Measurements from ENCODE around the gene WDR11.
A peak's percentile ranks its signal among the peaks of the same experiment; 100 is the strongest.

The WDR11 gene

DNA sequence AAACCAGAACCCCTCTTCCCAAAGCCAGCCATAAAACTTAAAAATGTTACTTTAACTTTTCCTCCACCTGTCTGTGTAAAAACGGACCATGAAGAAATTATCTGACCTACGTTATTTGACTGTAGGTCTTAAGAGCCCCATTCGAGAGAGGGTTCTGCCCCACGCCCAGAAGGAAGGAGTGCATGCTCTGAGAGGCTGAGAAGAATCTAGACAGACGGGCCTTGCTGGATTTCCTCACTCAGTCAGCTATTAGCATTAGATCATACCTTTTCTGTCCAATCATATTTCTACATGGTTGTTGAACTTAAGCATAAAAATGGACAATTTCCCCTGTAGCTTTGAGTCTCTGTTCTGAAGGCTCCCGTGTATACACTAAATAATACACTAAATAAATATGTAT, 38.1 kb upstream of the WDR11 start:
- DNase-seq (ENCODE audit: low spot score), result no peak
- in situ Hi-C loops (cut with MboI; ENCODE audit: low sequenced_read_pairs, unreplicated experiment), result no loop called here
- no peak for TF ChIP-seq CTCF (IDR thresholded peaks at IDR 0.05; ENCODE audit: borderline replicate concordance, control extremely low read depth, extremely low read depth, insufficient read depth, missing control alignments)

DNA sequence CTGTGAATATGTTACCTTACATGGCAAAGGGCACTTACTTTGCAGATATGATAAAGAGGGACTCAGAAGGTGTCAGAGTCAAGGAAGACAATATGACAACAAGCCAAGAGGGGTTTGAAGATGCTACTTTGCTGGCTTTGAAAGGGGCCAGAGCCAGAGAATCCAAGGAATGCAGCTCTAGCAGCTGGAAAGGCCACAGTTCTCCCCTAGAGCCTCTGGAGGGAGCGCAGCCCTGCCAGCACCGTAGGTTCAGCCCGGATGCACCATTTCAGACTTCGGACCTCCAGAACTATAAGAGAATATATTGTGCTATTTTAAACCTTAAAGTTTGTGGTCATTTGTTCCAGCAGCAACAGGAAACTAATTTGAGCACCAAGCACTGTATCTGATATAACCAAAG, 32.9 kb upstream of the WDR11 start:
- in situ Hi-C loops (cut with MboI; ENCODE audit: low sequenced_read_pairs, unreplicated experiment), result no loop called here
- TF ChIP-seq CTCF (IDR thresholded peaks at IDR 0.05; ENCODE audit: borderline replicate concordance, control extremely low read depth, extremely low read depth, insufficient read depth, missing control alignments), result no peak
- DNase-seq (ENCODE audit: low spot score), result no peak

GRCh38 chr10:120819366-120819765, 31.8 kb upstream of the WDR11 start:
- in situ Hi-C loops (cut with MboI; ENCODE audit: low sequenced_read_pairs, unreplicated experiment), result no loop called here
- TF ChIP-seq CTCF (IDR thresholded peaks at IDR 0.05; ENCODE audit: borderline replicate concordance, control extremely low read depth, extremely low read depth, insufficient read depth, missing control alignments), result no peak
- DNase-seq (ENCODE audit: low spot score), result no peak

GRCh38 chr10:120823266-120823665, 27.9 kb upstream of the WDR11 start:
- in situ Hi-C loops (cut with MboI; ENCODE audit: low sequenced_read_pairs, unreplicated experiment), result no loop called here
- DNase-seq (ENCODE audit: low spot score), result no peak
- no peak for TF ChIP-seq CTCF (IDR thresholded peaks at IDR 0.05; ENCODE audit: borderline replicate concordance, control extremely low read depth, extremely low read depth, insufficient read depth, missing control alignments)

DNA sequence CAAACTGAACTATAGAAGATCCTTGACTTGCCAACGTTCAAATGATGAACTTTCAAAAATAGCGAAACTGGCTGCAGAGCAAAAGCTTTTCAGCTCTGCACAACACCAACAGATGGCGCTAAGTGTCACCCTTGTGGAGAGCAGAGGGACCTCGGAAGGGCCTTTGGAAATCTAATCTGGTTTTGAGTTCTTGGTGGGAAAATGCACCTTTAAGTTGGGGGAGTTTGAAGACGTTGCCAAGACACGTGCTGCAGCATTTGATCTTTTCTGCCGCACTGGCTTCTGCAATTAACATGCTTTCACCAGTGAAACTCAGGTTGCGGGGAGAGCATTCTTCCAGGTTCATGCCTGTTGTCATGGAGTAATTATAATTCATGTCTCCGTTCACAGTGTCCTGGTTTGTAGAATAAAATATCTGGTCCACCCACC, 26.3 kb upstream of the WDR11 start:
- DNase-seq (ENCODE audit: low spot score), result peak; percentile 39
- in situ Hi-C loops (cut with MboI; ENCODE audit: low sequenced_read_pairs, unreplicated experiment), result no loop called here
- TF ChIP-seq CTCF (IDR thresholded peaks at IDR 0.05; ENCODE audit: borderline replicate concordance, control extremely low read depth, extremely low read depth, insufficient read depth, missing control alignments), result peak; percentile 66

GRCh38 chr10:120825878-120826769, 25.0 kb upstream of the WDR11 start:
- in situ Hi-C loops (cut with MboI; ENCODE audit: low sequenced_read_pairs, unreplicated experiment), result no loop called here
- TF ChIP-seq CTCF (IDR thresholded peaks at IDR 0.05; ENCODE audit: borderline replicate concordance, control extremely low read depth, extremely low read depth, insufficient read depth, missing control alignments), result no peak
- DNase-seq (ENCODE audit: low spot score), result no peak
